Right cardiac atrium (tissue), 5 donors: ENCODE data around the gene PTPRD. TPM values are rescaled to one million over a fixed set of nuclear protein-coding genes. Genes with fewer than 3 reads are reported as not detected.
"Not testable (repeated sequence)": the region's sequence is repeated elsewhere in the genome, so short reads cannot be mapped to it uniquely, and the experiment has no call there.

Experiments used
- ATAC-seq, 2 donors: fragments of 200-7000 bp; cut with Tn5 transposase; one replicate each; pipeline versions ENCODE4 v1.8.0 to v1.9.1; 2020; ENCODE audit warnings: moderate library complexity in 2 of 2, mild to moderate bottlenecking in 1 of 2
- DNase-seq, 3 donors: peaks; one replicate each; pipeline ENCODE4 v3.0.0-alpha.2; 2020
- H3K27ac ChIP-seq: one replicate; pipeline ENCODE4 v1.5.1; 2013; ENCODE audit warnings: mild to moderate bottlenecking, low read length, control low read depth, moderate library complexity
- H3K27me3 ChIP-seq: one replicate; pipeline ENCODE4 v1.6.1; 2013; ENCODE audit not compliant: control insufficient read depth, insufficient read depth
- H3K4me1 ChIP-seq: one replicate; pipeline ENCODE4 v1.6.1; 2013; ENCODE audit warnings: low read length; ENCODE audit not compliant: control insufficient read depth, insufficient read depth
- H3K4me3 ChIP-seq: one replicate; pipeline ENCODE4 v1.5.1; 2013; ENCODE audit warnings: low read length, control low read depth
- H3K9me3 ChIP-seq: one replicate; pipeline ENCODE4 v1.6.1; 2013; ENCODE audit warnings: low read length; ENCODE audit not compliant: control insufficient read depth
- WGBS: extraction: QIAGEN DNeasy Blood & Tissue Kit; methylation state at CpG from one replicate; pipeline ENCODE4 v1.1.7; 2013; 5-methylcytosine and 5-hydroxymethylcytosine counted together
- intact Hi-C, 4 donors: fragments of 100-400 bp; cut with DNase I; formaldehyde crosslinking; loops; one replicate each; pipeline versions ENCODE4 v1.11.0 to v1.14.0; 2022 to 2023
- polyA plus RNA-seq: library from polyadenylated mRNA; stranded (reverse); fragments of 200-250 nt; gene quantifications from one replicate; pipeline ENCODE4 v1.2.3, GENCODE V29; 2013
- total RNA-seq, 4 donors: library from RNA; stranded (reverse); fragmentation: NEBNext Ultra II Directional; extraction: Animal tissue kit (Norgen Biotek cat#: 25700); gene quantifications; one replicate each; pipeline ENCODE4 v1.2.1, GENCODE V29; 2021
- donor health status: healthy with polysubstance abuse.
- donor health status: DM: no; HTN: yes; CAD: no.
- donor health status: DM: no; HTN: no; CAD: no.
- donor health status: DM: no; HTN: yes; CAD: no; lungs with severe emphysema.
- donor health status: DM: yes; HTN: yes; CAD: no.

PTPRD gene
- total and polyA plus RNA-seq, 5 donors, result 1.3 to 11.8 (median 7.1) TPM

DNA sequence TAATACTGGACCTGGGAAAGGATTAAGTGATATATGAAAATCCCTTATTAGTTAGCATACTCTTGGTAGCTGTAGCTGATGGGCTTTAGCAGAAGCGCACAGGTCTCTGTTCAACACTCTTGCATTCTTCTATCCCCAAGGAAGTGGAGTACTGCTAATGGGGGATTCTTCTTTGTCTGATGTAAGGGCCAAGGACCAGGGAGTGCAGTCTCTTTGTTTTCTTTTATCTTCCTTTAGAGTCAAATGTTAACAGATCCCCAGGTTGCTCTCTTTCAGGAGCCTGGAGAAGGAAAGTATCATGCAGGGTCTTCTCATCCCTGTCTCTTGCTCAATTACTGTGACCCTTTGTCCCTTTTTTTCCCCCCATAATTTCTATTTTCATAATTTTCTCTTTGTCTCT lies 1666.3 kb downstream of the PTPRD start:
- Histone ChIP-seq H3K4me3 (no peak overlapping the region), H3K4me1 (no peaks in the 10 kb centered on the region), H3K9me3 (no peaks in the 10 kb centered on the region), H3K27me3 (no peaks in the 10 kb centered on the region), H3K27ac (no peak overlapping the region)
- intact Hi-C loops, result no loop called here
- 85% methylated on average over 1 of the region's 1 CpG for WGBS
- no peak for ATAC-seq
- no peak for DNase-seq

GRCh38 chr9:8943392-8943791 lies 1669.4 kb downstream of the PTPRD start:
- DNase-seq (no peak), ATAC-seq (no peak)
- Histone ChIP-seq H3K4me1 (no peaks in the 10 kb centered on the region), H3K27ac (no peak overlapping the region), H3K4me3 (no peak overlapping the region), H3K27me3 (no peaks in the 10 kb centered on the region), H3K9me3 (no peaks in the 10 kb centered on the region)
- intact Hi-C loops, result no loop called here
- 86% methylated on average over 1 of the region's 1 CpG for WGBS

GRCh38 chr9:8940650-8941049 lies 1672.2 kb downstream of the PTPRD start:
- H3K9me3 ChIP-seq, result no peaks in the 10 kb centered on the region
- intact Hi-C loops, result no loop called here
- no peak for ATAC-seq
- no peak overlapping the region for H3K4me3 ChIP-seq
- H3K27ac ChIP-seq, result no peak overlapping the region
- DNase-seq, result no peak
- H3K27me3 ChIP-seq, result no peaks in the 10 kb centered on the region
- no peaks in the 10 kb centered on the region for H3K4me1 ChIP-seq

GRCh38 chr9:8926461-8926860 lies 1686.3 kb downstream of the PTPRD start:
- Histone ChIP-seq H3K27me3 (no peaks in the 10 kb centered on the region), H3K9me3 (no peaks in the 10 kb centered on the region), H3K4me3 (no peak overlapping the region), H3K4me1 (no peaks in the 10 kb centered on the region), H3K27ac (no peak overlapping the region)
- intact Hi-C loops, result no loop called here
- ATAC-seq, result no peak
- 92% methylated on average over 1 of the region's 1 CpG for WGBS
- DNase-seq, result no peak

DNA sequence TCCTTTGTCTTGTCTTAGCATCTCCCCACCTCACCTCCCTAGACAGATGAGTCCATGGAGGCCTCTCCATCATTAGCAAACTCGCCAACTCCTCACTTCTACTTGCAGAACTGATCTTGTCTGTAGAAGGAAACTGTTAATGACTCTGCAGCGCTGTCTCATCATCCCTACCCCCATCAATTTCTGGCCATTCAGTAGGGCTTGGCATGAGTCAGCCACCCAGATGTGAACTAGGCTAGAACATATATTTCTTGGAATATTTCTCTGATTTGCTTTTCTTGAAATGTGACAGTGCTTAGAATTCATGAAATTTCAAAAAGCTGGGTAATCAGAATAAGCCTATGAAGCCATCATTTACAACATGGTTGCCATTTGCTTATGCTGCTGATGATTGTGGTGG lies 1688.2 kb downstream of the PTPRD start:
- 78% methylated on average over 2 of the region's 2 CpGs for WGBS
- no peak for ATAC-seq
- Histone ChIP-seq H3K27ac (no peak overlapping the region), H3K4me3 (no peak overlapping the region), H3K4me1 (no peaks in the 10 kb centered on the region), H3K9me3 (no peaks in the 10 kb centered on the region), H3K27me3 (no peaks in the 10 kb centered on the region)
- DNase-seq, result no peak
- intact Hi-C loops, result no loop called here

GRCh38 chr9:8920478-8921183 lies 1692.2 kb downstream of the PTPRD start:
- not testable (repeated sequence) for H3K4me3 ChIP-seq, H3K27ac ChIP-seq

DNA sequence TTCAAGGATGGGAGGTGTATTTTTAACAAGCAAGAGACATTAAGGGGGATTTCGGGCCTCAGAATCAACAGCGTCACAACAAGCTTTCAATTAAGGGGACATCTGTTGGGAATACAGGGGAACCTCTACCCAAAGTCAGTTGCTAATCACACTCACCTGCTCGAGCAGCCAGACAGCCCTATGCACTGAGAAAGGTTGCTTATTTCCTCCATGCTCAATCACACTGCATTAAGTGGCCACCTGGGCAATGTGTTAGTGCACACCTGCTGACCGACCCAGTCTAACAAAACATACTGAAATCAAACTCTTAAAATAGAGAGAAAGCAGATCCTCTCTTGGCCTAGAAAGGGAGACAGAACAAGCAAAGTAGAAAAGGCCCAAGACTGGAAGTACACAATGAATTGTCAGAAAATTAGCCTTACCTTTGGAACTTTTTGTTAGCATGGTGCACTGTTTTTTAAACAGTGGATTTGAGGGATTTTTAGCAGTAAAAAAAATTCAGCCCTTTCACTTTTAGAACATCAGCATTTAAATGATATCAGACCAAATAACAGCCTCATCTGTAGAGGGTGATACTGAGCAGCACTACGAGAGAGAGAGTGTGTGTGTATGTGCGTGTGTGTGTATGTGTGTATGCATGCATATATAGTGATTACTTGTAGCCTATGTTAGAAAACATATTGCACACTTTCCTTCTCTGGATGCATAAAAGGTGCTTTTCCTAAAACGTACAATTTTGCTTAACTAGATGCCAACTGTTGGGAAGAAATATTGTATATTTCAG lies 1694.7 kb downstream of the PTPRD start:
- no peaks in the 10 kb centered on the region for H3K9me3 ChIP-seq
- DNase-seq, result no peak
- intact Hi-C loops, result no loop called here
- H3K27ac ChIP-seq, result no peak overlapping the region
- ATAC-seq, result no peak
- H3K4me3 ChIP-seq, result no peak overlapping the region
- WGBS, result 79% methylated on average over 7 of the region's 7 CpGs
- H3K4me1 ChIP-seq, result no peaks in the 10 kb centered on the region
- no peaks in the 10 kb centered on the region for H3K27me3 ChIP-seq

More at GRCh38 chr9:8920478-8921183, 1692.2 kb downstream of the PTPRD start:
- H3K27me3 ChIP-seq, H3K9me3 ChIP-seq, intact Hi-C loops, ATAC-seq, H3K4me1 ChIP-seq: not testable (repeated sequence)
- WGBS, result 90% methylated on average over 19 of the region's 19 CpGs
- DNase-seq, result peak in 1 of 3 donors; percentile 23

- no peak for DNase-seq
- Histone ChIP-seq H3K27me3 (no peaks in the 10 kb centered on the region), H3K4me1 (no peaks in the 10 kb centered on the region), H3K4me3 (no peak overlapping the region), H3K27ac (no peak overlapping the region), H3K9me3 (no peaks in the 10 kb centered on the region)
- ATAC-seq, result no peak
- 83% methylated on average over 2 of the region's 2 CpGs for WGBS
- intact Hi-C loops, result no loop called here
These were observed 1696.0 kb downstream of the PTPRD start for GRCh38 chr9:8916771-8917170.

- ATAC-seq, result no peak
These were observed 1704.9 kb downstream of the PTPRD start for GRCh38 chr9:8907868-8908267.

GRCh38 chr9:8905731-8906130 lies 1707.1 kb downstream of the PTPRD start:
- Histone ChIP-seq H3K27ac (no peak overlapping the region), H3K9me3 (no peaks in the 10 kb centered on the region), H3K27me3 (no peaks in the 10 kb centered on the region), H3K4me1 (no peaks in the 10 kb centered on the region), H3K4me3 (no peak overlapping the region)
- 61% methylated on average over 3 of the region's 3 CpGs for WGBS
- intact Hi-C loops, result no loop called here
- no peak for ATAC-seq
- DNase-seq, result no peak

More at GRCh38 chr9:8907868-8908267, 1704.9 kb downstream of the PTPRD start:
- no peaks in the 10 kb centered on the region for H3K9me3 ChIP-seq
- intact Hi-C loops, result no loop called here
- no peak for DNase-seq
- H3K27me3 ChIP-seq, result no peaks in the 10 kb centered on the region
- no peaks in the 10 kb centered on the region for H3K4me1 ChIP-seq
- H3K4me3 ChIP-seq, result no peak overlapping the region
- H3K27ac ChIP-seq, result no peak overlapping the region

GRCh38 chr9:8904771-8905515 lies 1707.9 kb downstream of the PTPRD start:
- DNase-seq, result no peak
- Histone ChIP-seq H3K4me3 (no peak overlapping the region), H3K9me3 (no peaks in the 10 kb centered on the region), H3K4me1 (no peaks in the 10 kb centered on the region), H3K27me3 (no peaks in the 10 kb centered on the region), H3K27ac (no peak overlapping the region)
- intact Hi-C loops, result no loop called here
- 68% methylated on average over 8 of the region's 8 CpGs for WGBS
- no peak for ATAC-seq
